ENCODE results near the gene EFR3B.

- TF ChIP-seq TFAP4 (IDR thresholded peaks at IDR 0.05; ENCODE audit: borderline replicate concordance, low read depth): no peak
- TF ChIP-seq ZNF326 (CRISPR knock-in tag; IDR thresholded peaks at IDR 0.05; ENCODE audit: borderline replicate concordance): no peak
Measured at GRCh38 chr2:25054720-25055119, 12.8 kb downstream of the EFR3B start.
